Effector memory CD8-positive, alpha-beta T cell (primary cell): ENCODE measurements around the gene CHTF18.

Experiments
- ATAC-seq: fragments of 150-1000 bp; cut with Tn5 transposase; replicated peaks from 2 replicates; pipeline ENCODE4 v1.10.0; 2021; ENCODE audit warnings: mild to moderate bottlenecking, moderate library complexity
- DNase-seq, 3 experiments: peaks; one replicate each; pipeline ENCODE4 v3.0.0; 2021
- H3K27ac Mint-ChIP-seq, 2 donors: one replicate each; pipeline ENCODE4 v1.8.0; 2022; ENCODE audit warnings: mild to moderate bottlenecking in 2 of 2, mixed read lengths in 2 of 2, moderate library complexity in 2 of 2
- H3K27me3 Mint-ChIP-seq, 2 donors: one replicate each; pipeline ENCODE4 v1.8.0; 2022; ENCODE audit warnings: mixed read lengths in 2 of 2
- H3K36me3 Mint-ChIP-seq: one replicate; pipeline ENCODE4 v1.8.0; 2022; ENCODE audit warnings: mild to moderate bottlenecking, moderate library complexity, mixed read lengths; ENCODE audit not compliant: insufficient read depth
- H3K4me1 Mint-ChIP-seq, 2 donors: one replicate each; pipeline ENCODE4 v1.8.0; 2022; ENCODE audit warnings: low read depth in 2 of 2, mixed read lengths in 2 of 2
- H3K4me3 Mint-ChIP-seq, 2 donors: one replicate each; pipeline ENCODE4 v1.8.0; 2022; ENCODE audit warnings: mild to moderate bottlenecking in 2 of 2, mixed read lengths in 2 of 2, moderate library complexity in 2 of 2
- H3K9me3 Mint-ChIP-seq, 2 donors: one replicate each; pipeline ENCODE4 v1.8.0; 2022; ENCODE audit warnings: mixed read lengths in 2 of 2

Gene CHTF18

GRCh38 chr16:764184-764750 is 24.2 kb upstream of the CHTF18 start:
- Mint-ChIP-seq H3K36me3 (no peaks in the 10 kb centered on the region), H3K4me3 (no peak overlapping the region), H3K27me3 (peaks cover 0 to 6% of the 10 kb centered on the region in 2 donors), H3K4me1 (no peaks in the 10 kb centered on the region), H3K27ac (no peak overlapping the region), H3K9me3 (no peaks in the 10 kb centered on the region)
- DNase-seq (no peak), ATAC-seq (no peak)

DNA sequence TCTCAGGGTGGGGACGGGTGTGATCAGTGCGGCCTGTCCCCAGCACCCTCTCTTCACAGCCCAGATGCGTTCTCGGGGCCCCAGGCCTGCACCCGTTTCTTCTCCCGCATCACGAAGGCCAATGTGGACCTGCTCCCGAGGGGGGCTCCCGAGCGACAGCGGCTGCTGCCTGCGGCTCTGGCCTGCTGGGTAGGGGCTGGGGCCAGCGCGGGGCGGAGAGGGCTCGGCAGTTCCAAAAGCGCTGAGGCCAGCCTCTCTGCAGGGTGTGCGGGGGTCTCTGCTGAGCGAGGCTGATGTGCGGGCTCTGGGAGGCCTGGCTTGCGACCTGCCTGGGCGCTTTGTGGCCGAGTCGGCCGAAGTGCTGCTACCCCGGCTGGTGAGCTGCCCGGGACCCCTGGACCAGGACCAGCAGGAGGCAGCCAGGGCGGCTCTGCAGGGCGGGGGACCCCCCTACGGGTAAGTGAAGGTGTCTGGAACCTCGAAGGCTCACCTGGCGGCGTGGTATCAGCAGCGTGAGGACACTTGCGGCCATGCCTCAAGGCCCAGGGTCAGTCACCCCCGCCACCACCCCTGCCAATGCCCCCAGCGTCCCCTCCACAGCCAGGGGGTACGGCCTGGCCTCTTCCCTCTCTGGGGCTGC is 23.5 kb upstream of the CHTF18 start:
- Mint-ChIP-seq H3K9me3 (no peaks in the 10 kb centered on the region), H3K4me3 (no peak overlapping the region), H3K36me3 (no peaks in the 10 kb centered on the region), H3K4me1 (no peaks in the 10 kb centered on the region), H3K27ac (no peak overlapping the region), H3K27me3 (peaks cover 0 to 6% of the 10 kb centered on the region in 2 donors)
- ATAC-seq (no peak), DNase-seq (no peak)

DNA sequence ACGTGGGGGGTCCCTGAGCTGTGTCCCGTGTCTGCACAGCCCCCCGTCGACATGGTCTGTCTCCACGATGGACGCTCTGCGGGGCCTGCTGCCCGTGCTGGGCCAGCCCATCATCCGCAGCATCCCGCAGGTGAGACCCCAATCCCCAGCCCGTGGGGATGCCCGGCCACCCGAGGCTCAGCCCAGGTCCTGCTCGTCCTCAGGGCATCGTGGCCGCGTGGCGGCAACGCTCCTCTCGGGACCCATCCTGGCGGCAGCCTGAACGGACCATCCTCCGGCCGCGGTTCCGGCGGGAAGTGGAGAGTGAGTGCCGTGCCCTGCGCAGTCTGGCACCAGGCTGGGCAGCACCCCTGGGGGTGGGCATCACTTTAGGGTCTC is 22.9 kb upstream of the CHTF18 start:
- no peak for ATAC-seq
- H3K36me3 Mint-ChIP-seq: no peaks in the 10 kb centered on the region
- no peaks in the 10 kb centered on the region for H3K4me1 Mint-ChIP-seq
- DNase-seq: no peak
- H3K27ac Mint-ChIP-seq: no peak overlapping the region
- H3K4me3 Mint-ChIP-seq: no peak overlapping the region
- no peaks in the 10 kb centered on the region for H3K9me3 Mint-ChIP-seq
- H3K27me3 Mint-ChIP-seq: peaks cover 0 to 6% of the 10 kb centered on the region in 2 donors

- Mint-ChIP-seq H3K36me3 (no peaks in the 10 kb centered on the region), H3K4me3 (no peak overlapping the region), H3K9me3 (no peaks in the 10 kb centered on the region), H3K27ac (no peak overlapping the region), H3K27me3 (peaks cover 0 to 6% of the 10 kb centered on the region in 2 donors), H3K4me1 (no peaks in the 10 kb centered on the region)
- DNase-seq: no peak
- ATAC-seq: no peak
Observed at GRCh38 chr16:766008-766819, 22.2 kb upstream of the CHTF18 start.

GRCh38 chr16:766820-767640 is 21.4 kb upstream of the CHTF18 start:
- no peak overlapping the region for H3K27ac Mint-ChIP-seq
- H3K4me1 Mint-ChIP-seq: no peaks in the 10 kb centered on the region
- no peak overlapping the region for H3K4me3 Mint-ChIP-seq
- no peaks in the 10 kb centered on the region for H3K9me3 Mint-ChIP-seq
- H3K27me3 Mint-ChIP-seq: peaks cover 0 to 6% of the 10 kb centered on the region in 2 donors
- no peak for ATAC-seq
- DNase-seq: no peak
- H3K36me3 Mint-ChIP-seq: no peaks in the 10 kb centered on the region

GRCh38 chr16:767743-768235 is 20.6 kb upstream of the CHTF18 start:
- no peak for ATAC-seq
- H3K4me3 Mint-ChIP-seq: no peak overlapping the region

GRCh38 chr16:768428-768827 is 20.0 kb upstream of the CHTF18 start:
- no peaks in the 10 kb centered on the region for H3K9me3 Mint-ChIP-seq
- DNase-seq (no peak), ATAC-seq (no peak)
- peaks cover 0 to 6% of the 10 kb centered on the region in 2 donors for H3K27me3 Mint-ChIP-seq
- H3K4me3 Mint-ChIP-seq: no peak overlapping the region
- no peak overlapping the region for H3K27ac Mint-ChIP-seq
- no peaks in the 10 kb centered on the region for H3K36me3 Mint-ChIP-seq
- H3K4me1 Mint-ChIP-seq: no peaks in the 10 kb centered on the region

More at GRCh38 chr16:767743-768235, 20.6 kb upstream of the CHTF18 start:
- Mint-ChIP-seq H3K36me3 (no peaks in the 10 kb centered on the region), H3K9me3 (no peaks in the 10 kb centered on the region), H3K4me1 (no peaks in the 10 kb centered on the region), H3K27ac (no peak overlapping the region), H3K27me3 (peaks cover 0 to 6% of the 10 kb centered on the region in 2 donors)
- no peak for DNase-seq

DNA sequence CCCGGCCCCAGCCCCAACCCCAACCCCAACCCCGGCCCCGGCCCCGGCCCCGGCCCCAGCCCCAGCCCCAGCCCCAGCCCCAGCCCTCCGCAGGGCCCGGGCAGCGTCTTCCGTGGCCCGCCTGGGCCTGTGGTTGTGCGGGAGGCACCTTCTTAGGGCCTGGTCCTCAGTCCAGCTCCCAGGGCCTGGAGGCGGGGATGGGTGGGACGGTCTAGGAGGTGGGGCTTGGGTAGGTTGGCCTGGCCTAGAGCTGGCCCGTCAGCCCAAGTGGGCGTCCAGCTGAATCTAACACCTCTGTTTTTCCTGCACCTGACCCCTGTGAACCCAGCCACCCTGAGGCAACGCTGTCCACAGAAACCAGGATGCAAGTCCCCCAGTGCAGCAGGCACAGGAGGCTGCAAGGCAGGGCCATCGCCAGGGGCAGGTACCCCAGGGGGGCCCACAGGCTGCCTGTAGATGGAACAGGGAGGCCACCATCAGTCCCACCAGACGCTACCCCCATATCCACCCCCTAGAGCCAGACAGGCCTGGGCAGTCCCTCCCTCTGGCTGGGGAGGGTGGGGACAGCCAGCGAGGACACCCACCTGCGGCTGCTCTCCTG is 19.1 kb upstream of the CHTF18 start:
- Mint-ChIP-seq H3K9me3 (no peaks in the 10 kb centered on the region), H3K36me3 (no peaks in the 10 kb centered on the region), H3K27me3 (peaks cover 0 to 6% of the 10 kb centered on the region in 2 donors), H3K4me3 (no peak overlapping the region), H3K27ac (no peak overlapping the region), H3K4me1 (no peaks in the 10 kb centered on the region)
- no peak for DNase-seq
- no peak for ATAC-seq

- Mint-ChIP-seq H3K36me3 (no peaks in the 10 kb centered on the region), H3K9me3 (no peaks in the 10 kb centered on the region), H3K4me3 (no peak overlapping the region), H3K27me3 (peaks cover 0 to 6% of the 10 kb centered on the region in 2 donors), H3K4me1 (no peaks in the 10 kb centered on the region), H3K27ac (no peak overlapping the region)
- DNase-seq (no peak), ATAC-seq (no peak)
Observed at GRCh38 chr16:769934-770333, 18.5 kb upstream of the CHTF18 start.

DNA sequence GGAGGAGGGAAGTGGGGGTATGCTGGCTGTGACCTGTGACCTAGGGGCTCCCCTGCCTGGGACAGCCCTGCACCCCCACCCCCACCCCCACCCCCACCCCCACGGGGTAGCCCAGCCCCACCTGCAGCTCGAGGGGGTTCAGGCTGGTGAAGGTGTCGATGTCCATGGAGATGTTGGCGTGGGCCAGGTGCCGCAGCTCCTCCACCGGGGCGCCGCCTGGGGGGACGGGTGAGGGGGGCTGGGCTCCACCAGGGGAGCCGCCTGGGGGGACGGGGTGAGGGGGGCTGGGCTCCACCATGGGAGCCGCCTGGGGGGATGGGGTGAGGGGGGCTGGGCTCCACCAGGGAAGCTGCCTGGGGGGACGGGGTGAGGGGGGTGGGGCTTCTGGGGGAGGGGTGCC is 18.0 kb upstream of the CHTF18 start:
- Mint-ChIP-seq H3K4me1 (no peaks in the 10 kb centered on the region), H3K27ac (no peak overlapping the region), H3K27me3 (peaks cover 0 to 6% of the 10 kb centered on the region in 2 donors), H3K4me3 (no peak overlapping the region), H3K9me3 (no peaks in the 10 kb centered on the region), H3K36me3 (no peaks in the 10 kb centered on the region)
- ATAC-seq: no peak
- no peak for DNase-seq

- Mint-ChIP-seq H3K4me3 (no peak overlapping the region), H3K27ac (no peak overlapping the region), H3K4me1 (no peaks in the 10 kb centered on the region), H3K36me3 (no peaks in the 10 kb centered on the region), H3K27me3 (peaks cover 0 to 4% of the 10 kb centered on the region in 2 donors), H3K9me3 (no peaks in the 10 kb centered on the region)
- DNase-seq: no peak
- no peak for ATAC-seq
Observed at GRCh38 chr16:772959-773358, 15.5 kb upstream of the CHTF18 start.

- no peaks in the 10 kb centered on the region for H3K4me1 Mint-ChIP-seq
- H3K27me3 Mint-ChIP-seq: peaks cover 0 to 7% of the 10 kb centered on the region in 2 donors
- no peaks in the 10 kb centered on the region for H3K9me3 Mint-ChIP-seq
- ATAC-seq (no peak), DNase-seq (no peak)
- H3K4me3 Mint-ChIP-seq: no peak overlapping the region
- H3K36me3 Mint-ChIP-seq: no peaks in the 10 kb centered on the region
- H3K27ac Mint-ChIP-seq: no peak overlapping the region
Observed at GRCh38 chr16:774086-775001, 14.1 kb upstream of the CHTF18 start.
